ENCODE data around the gene MED15.

Gene MED15

DNA sequence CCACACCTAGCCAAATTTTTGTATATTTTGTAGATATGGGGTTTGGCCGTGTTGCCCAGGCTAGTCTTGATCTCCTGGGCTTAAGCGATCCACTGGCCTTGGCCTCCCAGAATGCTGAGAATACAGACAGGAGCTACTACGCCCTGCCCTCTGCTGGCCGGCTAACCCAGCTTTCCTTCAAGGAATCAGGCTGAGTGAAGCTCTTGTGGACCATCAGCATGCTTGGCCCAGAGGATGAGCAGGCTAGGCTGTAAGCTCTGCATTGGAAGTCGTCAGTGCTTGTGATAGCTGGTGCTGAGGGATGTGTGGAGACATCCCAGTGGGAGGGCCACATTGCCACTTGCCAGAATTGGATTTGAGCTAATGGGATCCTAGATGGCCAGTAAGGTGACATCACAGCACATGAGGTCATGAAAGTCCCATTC, 60.6 kb downstream of the MED15 start:
- Histone ChIP-seq H3K4me1 (ENCODE audit: insufficient read depth, low read length) (no peaks in the 10 kb centered on the region), H3K9me3 (ENCODE audit: control insufficient read depth, insufficient read depth, low read length) (no peaks in the 10 kb centered on the region), H3K36me3 (ENCODE audit: insufficient read depth, low read length) (peaks cover 34% of the 10 kb centered on the region), H3K9ac (ENCODE audit: low read depth, low read length) (no peak overlapping the region)

DNA sequence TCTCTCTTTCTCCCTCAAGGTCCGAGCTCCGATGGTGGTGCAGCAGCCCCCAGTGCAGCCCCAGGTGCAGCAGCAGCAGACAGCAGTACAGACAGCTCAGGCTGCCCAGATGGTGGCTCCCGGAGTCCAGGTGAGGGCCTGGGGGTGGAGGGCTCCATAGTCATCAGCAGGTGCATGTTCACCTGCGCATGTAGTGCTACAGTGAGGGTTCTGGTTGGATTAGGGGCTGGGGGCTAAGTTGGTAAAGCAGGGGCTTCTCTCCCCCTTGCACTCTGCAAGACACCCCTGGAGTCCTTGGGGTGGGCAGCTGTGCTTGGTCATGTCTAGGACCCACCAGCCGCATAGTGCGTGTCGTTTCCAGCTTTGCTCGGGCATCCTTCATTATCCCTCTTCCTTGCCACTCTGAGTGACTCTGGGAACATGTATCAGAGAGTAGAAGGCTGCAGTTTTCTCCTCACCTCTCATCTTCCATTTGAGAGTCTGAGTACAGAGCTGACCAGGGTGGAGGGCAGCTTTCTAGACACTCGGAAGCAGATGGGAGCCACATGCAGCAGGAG, 61.2 kb downstream of the MED15 start:
- Histone ChIP-seq H3K9me3 (ENCODE audit: control insufficient read depth, insufficient read depth, low read length) (no peaks in the 10 kb centered on the region), H3K4me1 (ENCODE audit: insufficient read depth, low read length) (no peaks in the 10 kb centered on the region), H3K9ac (ENCODE audit: low read depth, low read length) (no peak overlapping the region), H3K36me3 (ENCODE audit: insufficient read depth, low read length) (peaks cover 40% of the 10 kb centered on the region)

DNA sequence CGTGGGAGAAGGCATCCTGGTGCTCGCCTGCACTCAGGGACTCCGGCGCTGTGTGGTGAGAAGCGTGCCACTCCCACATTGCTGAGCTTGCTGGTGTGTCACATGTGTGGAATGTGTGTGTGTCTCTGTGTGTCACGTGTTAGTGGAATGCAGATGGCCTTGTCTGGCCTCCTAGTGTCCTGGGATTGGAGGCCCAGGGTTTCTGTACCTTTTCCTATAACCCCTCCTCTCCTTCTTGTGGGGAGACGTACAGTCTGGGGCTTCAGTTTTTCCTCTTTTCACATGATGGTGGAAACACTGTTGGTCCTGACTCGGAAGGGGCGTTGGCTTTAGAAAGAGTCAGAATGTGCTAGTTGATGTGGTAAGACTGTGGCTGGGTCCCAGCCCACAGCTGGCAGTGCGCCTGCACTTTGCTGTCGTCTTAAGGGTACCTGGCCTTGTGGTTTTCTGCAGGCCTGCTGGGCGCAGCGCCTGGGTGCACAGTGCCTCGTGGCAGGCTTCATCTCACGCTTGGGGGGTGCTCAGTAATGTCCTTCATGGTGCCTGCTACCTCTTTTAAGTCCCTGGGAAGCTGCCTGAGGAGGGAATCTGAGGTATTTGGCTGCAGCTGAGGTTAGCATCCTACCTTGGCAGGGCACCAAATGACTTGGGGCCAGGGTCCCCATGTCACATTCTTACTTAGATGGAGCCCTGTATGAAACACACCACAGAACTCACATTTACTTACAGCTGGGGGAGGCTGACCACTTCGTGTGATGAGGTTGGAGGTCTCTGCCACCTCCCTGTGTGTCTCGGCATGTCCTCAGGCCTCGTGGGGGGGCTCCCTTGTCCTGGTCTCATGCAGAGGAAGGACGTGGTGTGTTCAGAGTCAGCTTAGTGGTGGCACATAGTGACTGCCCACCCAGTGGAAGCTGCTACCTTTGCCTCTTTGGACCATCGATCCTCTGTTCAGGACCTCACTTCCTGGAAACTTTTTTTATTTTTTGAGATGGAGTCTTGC, 61.9 kb downstream of the MED15 start:
- H3K4me1 ChIP-seq (ENCODE audit: insufficient read depth, low read length), result no peaks in the 10 kb centered on the region
- H3K9ac ChIP-seq (ENCODE audit: low read depth, low read length), result no peak overlapping the region
- no peaks in the 10 kb centered on the region for H3K9me3 ChIP-seq (ENCODE audit: control insufficient read depth, insufficient read depth, low read length)
- H3K36me3 ChIP-seq (ENCODE audit: insufficient read depth, low read length), result peaks cover 41% of the 10 kb centered on the region

DNA sequence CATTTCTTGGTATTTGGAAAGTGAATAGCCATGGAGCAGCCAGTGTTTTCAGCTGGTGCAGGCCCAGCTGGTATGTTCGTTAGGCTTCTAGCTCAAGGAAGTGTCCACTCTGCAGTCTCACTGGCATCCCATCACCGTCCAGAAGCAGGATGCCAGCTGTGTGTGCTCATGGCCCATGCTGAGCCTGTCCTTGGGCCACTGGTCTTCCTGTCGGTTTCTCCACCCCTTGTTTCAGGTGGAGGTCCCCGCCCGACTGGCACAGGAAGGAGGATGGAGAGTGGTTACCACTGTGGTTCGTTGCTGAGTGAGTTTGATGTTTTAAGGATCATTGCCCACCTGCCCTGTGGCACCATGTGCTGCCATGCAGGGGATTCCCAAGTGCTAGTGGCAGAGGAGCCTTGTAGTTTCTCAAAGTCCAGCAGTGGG, 63.7 kb downstream of the MED15 start:
- Histone ChIP-seq H3K4me1 (ENCODE audit: insufficient read depth, low read length) (no peaks in the 10 kb centered on the region), H3K9me3 (ENCODE audit: control insufficient read depth, insufficient read depth, low read length) (no peaks in the 10 kb centered on the region), H3K9ac (ENCODE audit: low read depth, low read length) (no peak overlapping the region), H3K36me3 (ENCODE audit: insufficient read depth, low read length) (peaks cover 34% of the 10 kb centered on the region)

DNA sequence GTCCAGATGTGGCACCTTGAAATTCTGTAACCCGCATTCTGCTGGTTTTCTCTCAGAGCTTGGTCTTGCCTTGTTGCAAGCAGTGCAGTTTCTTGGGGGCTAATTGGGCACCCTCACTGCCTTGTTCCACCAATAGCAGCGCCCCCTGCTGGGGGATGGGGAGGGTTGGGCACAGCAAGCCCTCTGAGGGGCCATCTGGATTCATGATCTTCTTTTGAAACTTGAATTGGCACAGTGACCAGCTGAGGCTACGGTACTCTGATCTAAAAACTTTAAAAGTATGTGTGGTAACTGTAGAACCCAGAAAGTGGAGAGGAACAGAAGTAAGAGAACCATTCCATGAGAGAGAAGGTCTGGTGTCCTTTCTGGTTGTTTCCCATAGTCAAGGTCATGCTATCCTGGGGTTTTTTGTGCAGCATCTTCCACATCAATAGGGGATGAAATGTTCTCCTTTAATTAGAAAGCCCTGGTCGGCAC, 64.2 kb downstream of the MED15 start:
- H3K36me3 ChIP-seq (ENCODE audit: insufficient read depth, low read length), result peaks cover 38% of the 10 kb centered on the region
- no peaks in the 10 kb centered on the region for H3K9me3 ChIP-seq (ENCODE audit: control insufficient read depth, insufficient read depth, low read length)
- no peaks in the 10 kb centered on the region for H3K4me1 ChIP-seq (ENCODE audit: insufficient read depth, low read length)
- no peak overlapping the region for H3K9ac ChIP-seq (ENCODE audit: low read depth, low read length)

DNA sequence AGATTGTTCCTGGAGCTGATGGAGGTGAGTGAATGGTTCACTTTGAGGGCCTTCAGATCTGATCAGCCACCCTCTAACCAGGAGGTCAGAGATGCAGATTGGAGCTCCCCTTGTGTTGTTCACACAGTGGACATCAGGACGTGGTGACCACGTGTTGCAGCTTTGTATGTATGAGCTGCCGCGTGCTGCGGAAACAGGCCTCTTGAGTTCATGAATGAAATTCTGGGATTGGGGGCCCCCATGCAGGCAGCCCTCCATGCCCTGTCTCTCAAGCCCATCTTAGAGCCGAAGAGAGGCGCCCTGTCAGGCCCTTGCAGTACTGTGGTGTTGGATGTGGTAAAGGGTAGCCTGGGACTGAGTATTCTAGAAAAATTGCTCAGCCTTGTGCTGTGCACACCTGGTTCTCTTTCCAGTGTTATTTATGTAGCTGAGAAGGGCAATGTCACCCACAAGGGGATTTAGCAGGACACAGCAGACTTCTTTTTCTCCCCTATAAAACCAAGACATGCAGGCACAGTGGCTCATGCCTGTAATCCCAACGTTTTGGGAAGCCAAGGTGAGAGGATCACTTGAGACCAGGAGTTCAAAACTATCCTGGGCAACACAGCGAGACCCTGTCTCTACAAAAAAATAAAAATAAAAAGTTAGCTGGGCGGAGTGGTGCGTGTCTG, 64.9 kb downstream of the MED15 start:
- H3K36me3 ChIP-seq (ENCODE audit: insufficient read depth, low read length), result peaks cover 39% of the 10 kb centered on the region
- no peaks in the 10 kb centered on the region for H3K9me3 ChIP-seq (ENCODE audit: control insufficient read depth, insufficient read depth, low read length)
- no peak overlapping the region for H3K9ac ChIP-seq (ENCODE audit: low read depth, low read length)
- H3K4me1 ChIP-seq (ENCODE audit: insufficient read depth, low read length), result no peaks in the 10 kb centered on the region

DNA sequence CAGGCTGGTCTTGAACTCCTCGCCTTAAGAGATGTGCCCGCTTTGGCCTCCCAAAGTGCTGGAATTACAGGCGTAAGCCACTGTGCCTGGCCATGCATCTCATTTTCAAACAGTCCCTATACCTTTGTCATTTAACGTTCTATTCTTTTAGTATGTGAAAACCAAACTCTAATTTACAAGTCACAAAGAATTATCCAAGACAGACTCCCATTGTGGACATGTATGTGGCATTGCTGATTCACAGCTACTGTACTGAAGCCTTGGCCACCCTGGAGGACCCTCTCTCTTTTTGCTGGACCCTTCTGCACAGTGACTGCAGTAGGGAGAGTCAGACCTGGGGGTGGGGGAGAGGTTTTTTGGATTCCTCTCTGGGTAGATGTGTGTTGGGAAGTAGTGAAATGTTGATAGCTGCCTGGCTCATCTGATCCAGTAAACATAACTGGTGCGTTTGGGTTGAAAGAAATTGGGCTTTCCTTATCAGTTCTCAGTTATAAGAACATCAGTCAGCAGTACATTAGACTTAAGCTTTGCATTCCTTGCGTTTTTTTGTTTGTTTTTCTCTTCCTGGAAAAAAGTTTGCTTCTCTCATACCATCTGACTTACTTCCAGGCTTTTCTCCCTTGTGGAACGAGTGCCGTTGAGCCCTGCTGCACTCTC, 65.9 kb downstream of the MED15 start:
- no peak overlapping the region for H3K9ac ChIP-seq (ENCODE audit: low read depth, low read length)
- H3K36me3 ChIP-seq (ENCODE audit: insufficient read depth, low read length), result peaks cover 33% of the 10 kb centered on the region
- no peaks in the 10 kb centered on the region for H3K9me3 ChIP-seq (ENCODE audit: control insufficient read depth, insufficient read depth, low read length)
- no peaks in the 10 kb centered on the region for H3K4me1 ChIP-seq (ENCODE audit: insufficient read depth, low read length)

DNA sequence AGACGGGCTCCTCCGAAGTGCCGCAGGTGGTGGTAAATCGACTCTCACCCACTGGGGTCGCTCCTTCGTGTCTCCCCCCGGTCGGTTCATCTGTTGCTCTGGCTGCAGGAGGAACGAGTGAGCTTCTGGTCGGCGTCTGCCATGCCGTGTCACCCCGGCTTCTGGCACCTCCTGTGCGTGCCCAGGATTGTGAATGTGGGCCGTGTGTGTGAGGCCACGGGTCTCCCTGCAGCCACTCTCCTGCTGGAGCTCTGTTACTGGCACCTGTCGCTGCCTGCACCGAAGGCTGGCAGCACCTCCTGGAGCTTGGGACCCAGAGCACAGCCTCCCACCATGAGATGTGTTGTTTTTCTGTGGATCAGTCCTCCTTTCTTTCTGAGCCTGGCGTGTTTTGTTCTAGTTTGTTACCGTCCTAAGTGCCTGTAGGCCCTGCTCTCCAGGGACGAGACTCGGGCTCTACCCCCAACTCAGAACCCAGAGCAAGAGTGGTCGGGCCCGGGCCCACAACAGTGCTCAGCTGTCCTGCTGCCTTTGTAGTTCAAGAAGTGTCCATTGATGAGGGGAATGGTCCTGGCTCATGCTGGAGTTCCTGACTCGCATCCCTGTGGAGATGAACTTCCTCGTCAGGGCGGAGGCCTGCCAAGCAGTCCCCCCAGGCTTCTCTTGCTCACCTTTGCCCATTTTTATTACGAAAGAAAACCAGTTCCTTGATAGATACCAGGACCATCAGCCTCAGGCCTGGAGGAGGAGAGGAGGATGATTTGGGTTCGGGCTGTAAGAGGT, 66.6 kb downstream of the MED15 start:
- Histone ChIP-seq H3K36me3 (ENCODE audit: insufficient read depth, low read length) (peaks cover 25% of the 10 kb centered on the region), H3K9me3 (ENCODE audit: control insufficient read depth, insufficient read depth, low read length) (no peaks in the 10 kb centered on the region), H3K9ac (ENCODE audit: low read depth, low read length) (no peak overlapping the region), H3K4me1 (ENCODE audit: insufficient read depth, low read length) (no peaks in the 10 kb centered on the region)

DNA sequence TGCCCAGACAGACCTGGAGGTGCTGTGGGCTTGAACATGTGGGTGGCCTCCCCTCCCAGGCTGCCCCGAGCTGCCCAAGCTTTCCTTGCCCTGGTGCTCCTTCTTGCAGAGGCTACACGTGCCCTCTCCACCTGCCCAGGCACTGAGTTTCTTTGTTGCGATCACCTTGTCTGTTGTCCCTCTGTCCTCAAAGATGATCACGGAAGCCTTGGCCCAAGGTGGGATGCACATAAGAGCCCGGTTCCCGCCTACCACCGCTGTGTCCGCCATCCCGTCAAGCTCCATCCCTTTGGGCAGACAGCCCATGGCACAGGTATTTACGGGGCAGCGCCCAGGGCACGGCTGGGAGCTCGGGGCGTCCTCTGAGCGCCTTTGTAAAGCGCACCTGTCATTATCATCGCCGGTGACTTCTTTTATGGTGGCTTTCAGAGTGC, 67.5 kb downstream of the MED15 start:
- Histone ChIP-seq H3K9me3 (ENCODE audit: control insufficient read depth, insufficient read depth, low read length) (no peaks in the 10 kb centered on the region), H3K9ac (ENCODE audit: low read depth, low read length) (no peak overlapping the region), H3K4me1 (ENCODE audit: insufficient read depth, low read length) (no peaks in the 10 kb centered on the region), H3K36me3 (ENCODE audit: insufficient read depth, low read length) (peaks cover 25% of the 10 kb centered on the region)

DNA sequence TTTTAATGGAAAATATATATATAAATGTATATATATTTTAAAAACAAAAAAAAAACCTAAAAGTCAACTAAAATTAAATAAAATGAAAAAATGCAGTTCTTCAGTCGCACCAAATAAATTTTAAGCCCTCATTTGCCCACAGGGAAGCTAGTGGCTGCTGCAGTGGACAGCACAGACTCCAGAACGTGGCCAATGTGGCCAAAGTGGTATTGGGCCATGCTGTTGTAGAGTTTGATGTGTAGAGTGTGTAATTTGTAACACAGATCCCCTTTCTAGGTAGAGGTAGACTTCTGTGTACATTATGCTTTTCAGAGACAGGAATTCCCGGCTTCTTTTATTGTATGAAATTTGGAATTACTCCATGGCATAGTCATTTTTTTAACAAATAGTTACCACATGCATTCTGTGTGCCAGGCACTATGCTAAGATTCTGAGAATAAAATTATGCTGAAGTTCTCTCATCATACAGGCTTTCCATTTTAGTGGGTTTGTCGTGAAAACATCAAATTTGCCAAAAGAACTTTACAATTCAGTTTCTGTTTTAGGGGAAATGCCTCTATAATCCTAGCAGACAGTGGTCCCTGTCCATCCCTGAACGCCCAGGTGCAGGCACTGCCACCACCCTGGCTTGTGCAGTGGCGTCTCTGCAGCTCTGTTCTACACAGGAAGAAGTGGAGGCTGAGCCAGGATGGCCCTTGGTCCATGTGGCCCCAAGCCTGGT, 68.5 kb downstream of the MED15 start:
- H3K36me3 ChIP-seq (ENCODE audit: insufficient read depth, low read length), result peaks cover 26% of the 10 kb centered on the region
- no peaks in the 10 kb centered on the region for H3K9me3 ChIP-seq (ENCODE audit: control insufficient read depth, insufficient read depth, low read length)
- H3K4me1 ChIP-seq (ENCODE audit: insufficient read depth, low read length), result no peaks in the 10 kb centered on the region
- no peak overlapping the region for H3K9ac ChIP-seq (ENCODE audit: low read depth, low read length)

DNA sequence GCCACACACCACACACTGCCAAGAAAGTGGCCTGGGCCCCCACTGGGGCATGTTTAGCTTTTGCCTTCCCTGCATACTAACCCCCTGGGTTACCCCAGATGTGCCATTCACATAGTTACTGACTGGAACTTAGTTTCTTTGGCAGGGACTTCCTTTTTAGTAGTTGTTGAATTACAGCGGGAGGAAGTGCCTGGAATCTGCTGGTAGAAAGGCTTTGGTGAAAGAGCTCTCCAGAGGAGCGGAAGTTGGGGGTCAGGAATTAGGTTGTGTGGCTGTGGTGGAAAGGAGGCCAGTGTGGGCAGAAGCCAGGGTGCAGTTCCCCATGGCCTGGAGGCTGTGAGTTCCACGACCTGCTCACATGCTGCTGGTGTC, 69.0 kb downstream of the MED15 start:
- Histone ChIP-seq H3K9ac (ENCODE audit: low read depth, low read length) (no peak overlapping the region), H3K9me3 (ENCODE audit: control insufficient read depth, insufficient read depth, low read length) (no peaks in the 10 kb centered on the region), H3K36me3 (ENCODE audit: insufficient read depth, low read length) (peaks cover 21% of the 10 kb centered on the region), H3K4me1 (ENCODE audit: insufficient read depth, low read length) (no peaks in the 10 kb centered on the region)

DNA sequence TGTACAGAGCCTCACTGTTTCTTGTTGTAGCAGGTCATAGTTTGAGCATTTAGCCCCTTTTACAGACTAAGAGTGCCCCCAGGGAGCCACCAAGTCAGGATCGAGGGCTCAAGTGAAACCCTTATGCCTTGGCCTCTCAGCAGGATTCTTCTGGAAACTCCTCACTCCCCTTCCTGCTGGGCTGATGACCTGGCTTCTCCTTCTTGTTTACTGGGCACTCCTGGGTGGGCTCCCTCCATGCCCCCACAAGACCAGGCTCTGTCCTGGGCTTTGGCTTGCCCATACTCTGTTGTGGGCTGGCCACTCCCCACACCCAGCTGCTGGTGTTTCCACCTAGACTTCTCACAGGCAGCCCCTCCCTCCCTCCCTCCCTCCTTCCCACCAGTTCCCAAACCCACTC, 69.6 kb downstream of the MED15 start:
- H3K4me1 ChIP-seq (ENCODE audit: insufficient read depth, low read length), result no peaks in the 10 kb centered on the region
- H3K9me3 ChIP-seq (ENCODE audit: control insufficient read depth, insufficient read depth, low read length), result no peaks in the 10 kb centered on the region
- peaks cover 16% of the 10 kb centered on the region for H3K36me3 ChIP-seq (ENCODE audit: insufficient read depth, low read length)
- no peak overlapping the region for H3K9ac ChIP-seq (ENCODE audit: low read depth, low read length)

DNA sequence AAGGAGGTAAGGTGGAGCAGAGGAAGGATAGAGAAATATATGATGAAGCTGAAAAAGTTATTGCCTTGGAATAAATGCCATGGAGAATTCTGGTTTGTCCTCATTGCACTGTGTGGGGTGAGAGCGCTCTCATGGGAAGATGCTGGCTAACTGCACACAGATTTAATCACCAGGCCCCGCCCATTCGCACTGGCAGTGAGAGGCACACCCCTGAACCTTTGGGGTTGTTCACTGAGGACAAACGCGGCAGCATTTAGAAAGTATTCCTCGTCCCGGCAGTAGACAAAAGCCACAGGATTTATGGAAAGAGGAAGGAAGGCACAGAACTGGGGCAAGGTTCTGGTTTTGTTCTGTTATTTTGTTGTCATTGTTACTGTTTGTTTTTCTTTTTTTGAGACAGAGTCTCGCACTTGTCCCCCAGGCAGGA, 70.2 kb downstream of the MED15 start:
- Histone ChIP-seq H3K9me3 (ENCODE audit: control insufficient read depth, insufficient read depth, low read length) (no peaks in the 10 kb centered on the region), H3K36me3 (ENCODE audit: insufficient read depth, low read length) (peaks cover 14% of the 10 kb centered on the region), H3K9ac (ENCODE audit: low read depth, low read length) (no peak overlapping the region), H3K4me1 (ENCODE audit: insufficient read depth, low read length) (no peaks in the 10 kb centered on the region)

Measured in ES-I3 (cell line).